ENCODE measurements around the gene CDH3. TPM values are rescaled to one million over a fixed set of nuclear protein-coding genes. Genes with fewer than 3 reads are reported as not detected.

The CDH3 gene
- polyA plus RNA-seq (ENCODE audit: insufficient read length): 0.57 TPM

DNA sequence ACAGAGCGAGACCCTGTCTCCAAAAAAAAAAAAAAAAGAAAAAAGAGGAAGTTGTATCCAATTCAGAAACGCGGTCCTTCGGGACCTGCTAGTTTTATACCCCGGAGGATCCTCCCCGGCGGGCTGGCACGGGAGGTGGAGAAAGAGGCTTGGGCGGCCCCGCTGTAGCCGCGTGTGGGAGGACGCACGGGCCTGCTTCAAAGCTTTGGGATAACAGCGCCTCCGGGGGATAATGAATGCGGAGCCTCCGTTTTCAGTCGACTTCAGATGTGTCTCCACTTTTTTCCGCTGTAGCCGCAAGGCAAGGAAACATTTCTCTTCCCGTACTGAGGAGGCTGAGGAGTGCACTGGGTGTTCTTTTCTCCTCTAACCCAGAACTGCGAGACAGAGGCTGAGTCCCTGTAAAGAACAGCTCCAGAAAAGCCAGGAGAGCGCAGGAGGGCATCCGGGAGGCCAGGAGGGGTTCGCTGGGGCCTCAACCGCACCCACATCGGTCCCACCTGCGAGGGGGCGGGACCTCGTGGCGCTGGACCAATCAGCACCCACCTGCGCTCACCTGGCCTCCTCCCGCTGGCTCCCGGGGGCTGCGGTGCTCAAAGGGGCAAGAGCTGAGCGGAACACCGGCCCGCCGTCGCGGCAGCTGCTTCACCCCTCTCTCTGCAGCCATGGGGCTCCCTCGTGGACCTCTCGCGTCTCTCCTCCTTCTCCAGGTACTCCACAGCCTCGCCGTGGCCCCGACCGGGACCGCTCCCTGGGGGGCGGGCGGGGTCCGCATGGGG lies at the start of gene CDH3:
Gene CDH3, plus strand, starts transcription at position 596 of the 779 bp plus-strand sequence. Its CDS starts 70 bp downstream, at position 666.
- no peak for DNase-seq (ENCODE audit: low read depth)

DNA sequence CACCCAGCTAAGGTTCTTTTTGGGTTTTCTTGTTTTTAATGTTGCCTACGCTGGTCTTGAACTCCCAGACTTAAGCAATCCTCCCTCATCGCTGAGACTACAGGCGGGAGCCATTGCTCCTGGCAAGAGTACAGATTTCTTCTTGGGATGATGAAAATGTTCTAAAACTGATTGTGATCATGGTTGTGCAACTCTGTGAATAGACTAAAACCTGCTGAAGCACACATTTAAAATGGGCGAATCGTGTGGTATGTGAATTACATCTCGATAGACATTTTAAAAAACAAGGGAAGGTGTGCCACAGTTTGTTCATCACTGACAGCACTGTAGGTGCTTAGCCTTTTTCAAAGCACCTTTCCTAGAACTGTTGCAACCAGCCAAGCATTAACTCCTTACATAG lies 48.8 kb upstream of the CDH3 start:
- DNase-seq (ENCODE audit: low read depth): no peak

DNA sequence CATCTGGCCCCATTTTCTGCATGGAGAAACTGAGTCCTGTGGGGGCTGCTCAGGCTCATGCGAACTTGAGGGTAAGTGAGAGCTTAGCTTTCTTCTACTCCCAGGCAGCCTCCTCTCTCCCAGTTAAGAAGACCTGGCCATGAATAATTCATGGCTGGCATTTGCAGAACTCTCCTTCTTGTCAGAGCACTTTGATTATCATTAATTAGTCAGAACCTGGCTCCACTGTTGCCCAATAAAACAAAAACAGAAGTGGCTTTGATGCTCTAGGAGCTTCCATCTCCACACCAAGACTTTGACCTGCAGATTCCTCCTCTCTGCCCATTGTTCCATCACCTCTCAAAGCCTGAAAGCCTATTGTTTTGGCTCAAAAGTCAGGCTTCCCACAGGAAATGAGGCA lies 45.5 kb upstream of the CDH3 start:
- DNase-seq (ENCODE audit: low read depth): no peak

DNA sequence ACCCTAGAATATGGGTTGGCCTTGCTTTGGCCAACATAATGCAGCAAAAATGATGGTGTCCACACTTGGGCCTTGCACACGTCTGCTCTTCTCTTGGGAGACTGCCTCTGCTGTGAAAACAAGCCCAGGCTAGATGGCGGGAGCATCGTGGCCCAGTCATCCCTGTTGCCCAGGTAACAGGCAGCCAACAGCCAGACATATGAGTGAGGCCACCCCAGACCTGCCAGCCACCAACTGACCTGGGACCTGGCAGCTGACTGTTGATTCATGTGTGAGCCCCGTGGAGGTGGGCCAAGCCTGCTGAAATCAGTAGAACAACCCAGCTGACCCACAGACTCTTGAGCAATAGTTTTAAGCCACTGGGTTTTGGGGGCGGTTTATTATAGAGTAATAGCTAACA lies 39.4 kb upstream of the CDH3 start:
- no peak for DNase-seq (ENCODE audit: low read depth)

DNA sequence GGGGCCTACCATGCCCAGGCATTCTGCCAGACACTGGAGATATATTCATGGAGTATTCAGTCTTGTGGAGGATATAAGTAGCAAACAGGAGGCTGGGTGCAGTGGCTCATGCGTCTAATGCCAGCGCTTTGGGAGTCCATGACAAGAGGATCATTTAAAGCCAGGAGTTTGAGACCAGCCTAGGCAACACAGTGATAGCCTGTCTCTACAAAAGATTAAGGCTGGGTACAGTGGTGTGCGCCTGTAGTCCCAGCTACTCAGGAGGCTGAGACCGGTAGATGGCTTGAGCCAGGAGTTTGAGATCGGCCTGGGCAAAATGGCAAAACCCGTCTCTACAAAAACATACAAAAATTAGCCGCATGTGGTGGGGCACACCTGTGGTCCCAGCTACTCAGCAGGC lies 37.7 kb upstream of the CDH3 start:
- no peak for DNase-seq (ENCODE audit: low read depth)

DNA sequence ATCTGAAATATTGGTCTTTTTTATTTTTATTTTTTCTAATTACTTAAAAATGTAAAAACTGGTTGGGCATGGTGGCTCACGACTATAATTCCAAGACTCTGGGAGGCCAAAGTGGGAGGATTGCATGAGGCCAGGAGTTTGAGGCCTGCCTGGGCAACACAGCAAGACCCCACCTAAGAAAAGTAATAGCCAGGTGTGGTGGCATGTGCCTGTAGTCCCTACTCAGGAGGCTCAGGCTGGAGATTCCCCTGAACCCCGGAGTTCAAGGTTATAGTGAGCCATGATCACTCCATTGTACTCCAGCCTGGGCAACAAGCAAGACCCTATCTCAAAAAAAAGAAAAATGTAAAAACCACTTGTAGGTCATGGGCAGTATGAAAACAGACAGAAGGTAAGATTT lies 36.8 kb upstream of the CDH3 start:
- no peak for DNase-seq (ENCODE audit: low read depth)

DNA sequence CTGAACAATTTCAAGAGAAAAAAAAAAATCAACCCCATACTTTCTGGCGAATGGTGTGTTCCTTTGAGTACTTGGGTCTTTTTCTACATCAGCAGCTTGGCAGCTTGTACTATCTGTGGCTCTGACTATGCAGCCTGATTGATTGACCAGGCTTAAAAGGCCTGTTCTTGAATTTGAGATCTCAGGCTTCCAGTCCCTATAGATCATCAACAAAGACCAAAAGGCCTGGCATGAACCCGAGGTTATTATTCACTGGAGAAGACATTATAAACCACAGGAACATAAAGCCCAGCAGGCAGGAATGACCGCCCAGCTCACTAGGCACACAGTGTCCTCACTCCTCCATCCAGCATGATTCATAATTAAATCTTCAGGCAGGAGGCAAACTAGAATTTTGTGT lies 32.1 kb upstream of the CDH3 start:
- no peak for DNase-seq (ENCODE audit: low read depth)

DNA sequence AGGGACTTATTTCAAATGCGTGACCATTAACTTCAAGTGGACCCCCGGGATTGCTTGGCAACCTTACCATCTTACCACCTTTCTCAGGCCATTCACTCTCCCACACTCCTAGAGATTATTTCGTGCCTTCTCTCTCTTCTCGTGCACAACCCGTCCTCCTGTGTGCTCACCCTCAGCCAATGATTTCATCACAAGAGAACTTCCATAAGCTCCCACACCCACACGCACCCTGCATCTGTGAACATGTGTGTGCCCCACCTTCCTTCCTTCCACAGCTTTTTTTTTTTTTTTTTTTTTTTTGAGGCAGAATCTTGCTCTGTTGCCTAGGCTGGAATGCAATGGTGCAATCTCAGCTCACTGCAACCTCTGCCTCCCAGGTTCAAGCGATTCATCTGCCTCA lies 27.4 kb upstream of the CDH3 start:
- no peak for DNase-seq (ENCODE audit: low read depth)

DNA sequence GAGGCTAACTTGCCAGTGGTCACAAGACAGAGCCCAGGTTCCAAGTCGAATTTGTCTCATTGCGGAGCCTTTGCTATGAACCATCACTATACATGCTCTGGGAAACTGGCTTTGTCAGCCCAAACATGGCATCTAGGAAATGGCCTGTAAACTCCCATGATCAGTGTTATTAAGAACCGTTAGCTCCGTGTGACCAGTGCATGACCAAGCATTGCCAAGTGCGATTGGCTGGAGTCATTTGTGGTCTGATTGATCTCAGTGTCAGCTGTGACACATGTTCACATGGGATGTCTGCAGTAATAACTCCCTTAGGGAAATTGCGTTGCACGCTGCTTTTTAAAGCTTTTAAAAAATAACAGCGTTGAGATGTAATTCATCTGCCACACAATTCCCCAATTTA lies 18.6 kb upstream of the CDH3 start:
- no peak for DNase-seq (ENCODE audit: low read depth)

DNA sequence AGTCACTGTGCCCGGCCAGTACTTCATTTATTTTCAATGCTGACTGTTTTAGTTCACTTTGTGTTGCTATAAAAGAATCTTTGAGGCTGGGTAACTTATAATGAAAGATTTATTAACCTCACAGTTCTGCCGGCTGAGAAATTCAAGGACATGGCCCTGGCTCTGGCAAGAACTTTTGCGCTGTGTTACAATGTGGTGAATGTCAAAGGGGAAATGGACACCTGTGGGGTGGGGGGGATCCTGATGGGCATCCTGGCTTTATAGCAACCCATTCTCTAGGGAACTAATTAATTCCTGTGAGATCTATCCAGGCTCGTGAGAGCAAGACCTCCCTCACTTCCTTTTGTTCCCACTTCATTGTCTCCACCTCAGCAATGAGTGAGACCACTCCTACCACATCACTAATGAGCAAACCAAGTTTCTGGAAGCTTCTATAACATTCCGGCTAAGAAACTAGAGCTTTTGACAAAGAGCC lies 17.1 kb upstream of the CDH3 start:
- no peak for DNase-seq (ENCODE audit: low read depth)

DNA sequence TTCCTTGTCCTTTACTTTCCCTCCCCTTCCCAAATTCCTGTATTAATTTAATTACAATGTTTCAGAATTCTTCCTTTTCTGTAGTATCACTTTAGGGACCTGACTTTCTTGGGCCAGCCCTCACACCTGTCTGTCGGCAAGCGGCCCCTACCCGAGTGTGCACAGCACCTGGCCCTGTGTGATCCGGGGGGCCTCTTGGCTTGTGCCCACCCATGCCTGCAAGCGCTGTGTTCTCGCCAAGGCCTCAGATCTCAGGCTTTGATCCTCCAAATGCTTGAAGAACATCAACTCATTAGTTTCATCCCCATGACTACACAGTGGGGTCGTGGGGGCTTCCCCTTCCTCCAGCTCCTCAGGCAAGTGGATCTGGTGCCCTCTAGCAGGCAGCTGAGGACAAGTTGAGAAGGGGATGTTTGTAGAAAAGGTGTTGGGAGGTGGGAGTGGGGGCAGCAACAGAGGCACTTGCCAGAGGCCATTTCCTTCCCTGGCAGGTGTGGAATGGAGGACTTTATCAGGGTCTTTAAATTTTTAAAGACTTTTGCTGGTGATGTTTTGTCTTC lies 15.7 kb upstream of the CDH3 start:
- no peak for DNase-seq (ENCODE audit: low read depth)

DNA sequence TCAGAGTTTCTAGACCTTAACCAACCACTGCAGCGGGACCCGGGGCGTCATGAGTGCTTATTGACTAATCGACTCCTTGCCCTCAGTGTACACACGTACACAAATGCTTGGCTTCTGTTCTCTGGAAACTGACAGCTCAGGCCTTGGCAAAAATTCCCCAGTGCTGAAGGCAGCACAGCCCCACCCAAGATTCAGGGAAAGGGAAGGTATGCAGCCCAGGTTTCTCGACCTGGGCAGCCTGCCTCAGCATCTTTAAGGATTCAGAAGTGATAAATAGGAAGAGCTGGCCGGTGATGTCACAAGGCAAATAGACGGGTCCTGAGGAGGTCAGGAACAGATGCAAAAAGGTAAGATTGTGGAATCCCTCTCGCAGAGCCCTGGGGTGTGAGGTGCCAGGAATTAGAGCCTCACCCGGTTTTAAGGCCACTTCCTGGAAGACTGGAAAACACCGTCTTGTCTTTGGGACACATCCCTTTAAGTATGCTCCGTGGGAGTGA lies 9.0 kb upstream of the CDH3 start:
- no peak for DNase-seq (ENCODE audit: low read depth)

DNA sequence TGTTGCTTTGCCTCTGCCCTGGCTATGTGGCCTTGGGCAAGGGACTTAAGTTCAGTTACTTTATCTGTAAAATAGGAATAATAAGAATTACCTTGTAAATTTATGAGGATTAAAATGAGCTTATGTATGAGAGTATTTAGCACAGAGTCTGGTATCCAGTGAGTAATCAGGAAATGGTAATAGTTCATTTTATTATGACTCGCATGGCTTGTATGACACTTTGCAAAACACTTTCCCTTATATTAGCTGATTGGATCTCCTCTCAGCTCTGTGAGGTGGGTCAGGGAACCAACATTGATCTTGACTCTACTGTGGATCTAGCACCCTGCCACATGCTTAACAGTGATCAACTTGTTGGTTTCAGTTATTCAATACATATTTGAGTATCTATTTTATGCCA lies 8.3 kb upstream of the CDH3 start:
- no peak for DNase-seq (ENCODE audit: low read depth)

DNA sequence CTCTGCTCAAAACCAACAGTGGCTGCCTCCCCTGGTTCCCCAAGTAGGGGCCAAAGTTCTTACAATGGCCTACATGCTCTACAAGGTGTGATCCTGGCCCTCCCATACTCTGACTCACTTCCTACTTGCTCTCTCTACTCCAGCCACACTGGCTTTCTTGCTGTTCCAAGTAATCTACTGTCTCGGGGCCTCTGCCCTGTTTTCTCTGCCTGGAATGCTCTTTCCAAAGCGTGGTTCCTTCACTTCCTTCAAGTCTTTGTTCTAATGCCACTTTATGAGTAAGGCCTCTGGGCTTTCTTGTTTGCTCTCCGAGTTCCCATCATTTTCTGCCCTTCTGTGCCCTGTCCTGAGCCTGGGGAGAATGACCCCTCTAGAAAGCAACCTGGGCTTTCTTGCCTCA lies 4.1 kb upstream of the CDH3 start:
- no peak for DNase-seq (ENCODE audit: low read depth)

DNA sequence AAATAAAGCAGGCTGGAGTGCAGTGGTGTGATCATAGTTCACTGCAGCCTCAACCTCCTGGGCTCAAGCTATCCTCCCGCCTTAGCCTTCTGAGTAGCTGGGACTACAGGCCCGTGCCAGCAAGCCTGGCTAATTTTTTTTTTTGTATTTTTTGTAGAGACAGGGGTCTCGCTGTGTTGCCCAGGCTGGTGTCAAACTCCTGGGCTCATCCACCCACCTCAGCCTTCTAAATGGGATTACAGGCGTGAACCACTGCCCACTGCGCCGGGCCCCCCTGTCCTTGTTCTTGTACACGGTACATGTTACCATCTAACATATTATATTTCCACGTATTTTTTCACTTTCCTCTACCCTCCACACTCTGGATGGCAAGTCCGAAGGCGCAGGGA lies 3.1 kb upstream of the CDH3 start:
- DNase-seq (ENCODE audit: low read depth): no peak

DNA sequence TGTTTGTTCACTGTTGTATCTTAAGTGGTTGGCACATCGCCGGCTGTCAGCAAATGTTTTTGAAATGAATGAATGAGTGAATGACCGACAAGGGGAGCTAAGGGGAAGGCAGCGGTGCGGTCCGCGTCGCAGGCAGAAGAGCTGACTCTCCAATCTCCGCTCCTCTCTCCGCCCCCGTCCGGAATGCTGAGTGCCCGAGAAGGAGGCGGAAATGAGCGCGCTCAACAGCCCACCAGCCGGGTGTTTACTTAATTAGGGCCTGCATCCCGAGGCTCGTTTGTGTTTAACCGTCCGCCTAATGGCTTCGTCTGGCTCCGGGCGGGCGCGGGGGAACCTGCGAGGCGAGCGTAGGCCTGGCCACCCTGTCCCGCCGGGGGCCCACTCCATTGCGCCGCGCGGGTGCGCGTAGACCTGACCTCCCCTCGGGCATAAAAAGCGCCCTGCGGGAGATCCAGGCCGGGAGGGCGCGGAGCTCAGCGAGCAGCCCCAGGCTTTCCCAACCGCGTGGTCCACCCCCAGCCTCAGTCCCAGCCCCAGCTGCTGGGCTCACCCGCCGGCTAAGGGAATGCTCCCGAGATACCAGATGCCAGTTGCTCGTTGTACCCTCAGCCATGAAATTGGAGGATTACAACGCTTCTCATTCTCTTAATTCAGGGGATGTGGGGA lies 2.5 kb upstream of the CDH3 start:
- no peak for DNase-seq (ENCODE audit: low read depth)

DNA sequence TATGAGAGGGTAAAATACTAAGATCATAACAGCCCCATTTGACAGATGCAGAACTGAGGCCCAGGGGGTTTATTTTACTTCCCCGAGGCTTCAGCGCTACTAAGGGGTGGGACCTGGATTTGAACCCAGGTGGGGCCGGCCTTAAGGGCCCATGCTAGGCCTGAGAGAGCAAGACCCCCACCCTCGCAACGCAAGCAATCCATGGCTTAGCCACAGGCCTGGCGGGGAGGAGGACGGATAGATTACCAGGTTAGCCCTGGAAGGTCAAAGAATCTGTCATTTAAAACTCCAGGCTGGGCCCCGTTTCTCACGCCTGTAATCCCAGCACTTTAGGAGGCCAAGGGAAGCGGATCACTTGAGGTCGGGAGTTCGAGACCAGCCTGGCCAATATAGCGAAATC lies 1.9 kb upstream of the CDH3 start:
- DNase-seq (ENCODE audit: low read depth): no peak

DNA sequence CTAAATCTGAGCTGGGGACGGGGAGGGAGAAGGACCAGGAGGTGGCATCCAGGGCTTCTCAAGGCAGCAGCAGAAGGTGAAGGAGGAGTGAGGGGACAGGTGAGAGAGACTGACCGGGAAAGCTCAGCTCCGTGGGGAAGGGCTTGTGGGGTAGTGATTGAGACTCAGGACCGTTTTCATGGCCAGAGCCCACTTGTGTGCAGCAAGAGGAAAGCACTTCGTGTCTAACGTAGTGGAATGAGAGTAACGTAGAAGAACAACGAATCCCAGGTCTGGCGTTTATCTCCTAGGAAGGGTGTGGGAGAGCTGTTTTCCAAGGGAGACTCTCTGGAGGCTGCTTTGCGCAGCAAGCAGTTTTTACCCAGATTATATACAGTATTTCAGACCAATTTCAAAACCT lies 1.3 kb upstream of the CDH3 start:
- no peak for DNase-seq (ENCODE audit: low read depth)

DNA sequence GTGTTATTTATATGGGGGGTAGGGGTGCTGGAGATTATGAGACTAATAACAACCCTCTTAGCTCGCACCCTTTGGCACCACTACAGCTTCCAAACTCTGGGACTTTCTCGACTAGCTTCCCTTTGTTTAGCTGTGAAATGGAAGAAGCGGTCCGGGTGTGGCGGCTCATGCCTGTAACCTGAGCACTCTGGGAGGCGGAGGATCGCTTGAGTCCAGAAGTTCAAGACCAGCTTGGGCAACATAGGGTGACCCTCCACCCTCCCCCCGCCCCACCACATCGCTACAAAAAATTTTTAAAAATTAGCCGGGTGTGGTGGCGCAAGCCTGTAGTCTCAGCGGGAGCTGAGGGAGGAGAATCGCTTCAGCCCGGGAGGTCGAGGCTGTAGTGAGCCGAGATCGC lies 814 bp upstream of the CDH3 start:
- DNase-seq (ENCODE audit: low read depth): no peak

DNA sequence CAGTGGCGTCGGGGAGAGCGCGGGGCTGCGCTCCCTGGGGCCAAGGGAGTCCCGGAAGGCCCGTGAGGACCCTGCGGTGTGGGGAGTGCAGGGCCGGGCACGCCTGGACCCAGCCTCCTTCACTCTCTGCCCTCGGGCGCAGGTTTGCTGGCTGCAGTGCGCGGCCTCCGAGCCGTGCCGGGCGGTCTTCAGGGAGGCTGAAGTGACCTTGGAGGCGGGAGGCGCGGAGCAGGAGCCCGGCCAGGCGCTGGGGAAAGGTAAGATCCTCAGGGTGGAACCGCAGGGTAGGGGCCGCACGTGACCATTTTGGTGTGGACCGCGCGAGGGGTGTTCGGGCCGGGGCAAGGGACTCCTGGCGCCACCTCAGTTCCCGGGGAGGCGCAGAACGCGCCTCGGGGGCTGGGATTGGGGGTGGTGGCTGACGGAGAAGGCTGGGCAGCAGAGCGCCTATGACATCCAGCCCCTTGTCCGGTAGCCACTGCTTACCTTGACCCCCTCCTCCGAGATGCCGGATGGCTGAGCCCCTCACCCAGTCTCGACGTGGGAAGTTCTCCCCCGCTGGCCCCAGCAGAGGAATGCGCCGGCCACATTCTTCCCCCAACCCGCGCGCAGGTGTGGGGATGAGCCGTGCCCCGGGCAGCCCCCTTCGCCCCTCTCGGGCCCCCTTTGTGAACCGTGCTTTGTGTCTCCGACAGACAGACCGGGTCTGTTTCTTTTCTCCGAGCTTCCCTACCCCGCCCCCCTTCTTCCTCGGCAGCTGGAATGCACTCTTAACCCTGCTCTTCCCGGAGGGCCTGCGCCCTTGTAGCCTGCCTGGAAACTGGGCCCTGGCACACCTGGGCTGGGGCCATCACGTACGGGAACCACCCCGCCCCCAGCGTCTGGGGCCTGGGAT lies 631 bp downstream of the CDH3 start:
- no peak for DNase-seq (ENCODE audit: low read depth)

DNA sequence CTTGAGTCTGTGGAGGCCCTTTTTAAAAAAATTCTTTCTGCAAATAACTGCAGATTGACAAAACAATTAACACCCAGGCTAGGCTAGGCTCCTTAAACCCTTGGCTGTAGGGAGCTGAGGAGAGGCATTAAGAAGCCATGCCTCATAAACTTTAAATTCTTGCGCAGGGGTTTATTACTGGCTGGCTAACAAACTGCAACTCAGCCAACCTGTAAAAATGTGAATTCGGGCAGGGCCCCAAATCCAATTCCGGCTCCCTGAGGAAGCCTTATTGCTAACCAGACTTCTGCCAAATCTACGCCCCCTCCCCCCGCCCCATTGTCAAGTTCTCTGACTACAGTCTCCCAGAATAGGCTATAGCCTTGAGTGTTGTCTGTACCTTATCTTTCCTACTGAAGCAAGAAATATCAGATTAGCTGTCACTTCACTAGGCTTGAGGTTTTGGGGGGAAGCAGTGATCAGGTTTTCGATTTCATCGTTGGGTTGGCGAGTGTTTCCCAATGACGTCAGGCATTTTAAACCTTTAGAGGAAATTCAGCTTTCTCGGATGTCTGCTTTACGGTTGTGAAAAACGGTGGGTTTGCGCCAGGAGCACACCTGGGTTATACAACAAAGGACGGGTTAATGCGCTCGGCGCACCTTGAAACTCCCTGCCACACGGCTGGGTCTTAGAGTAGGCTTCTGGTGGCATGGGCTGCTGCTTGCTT lies 2.0 kb downstream of the CDH3 start:
- DNase-seq (ENCODE audit: low read depth): no peak

All from forelimb muscle (tissue), 1 donor.